Neural cell (in vitro differentiated cells): ENCODE results near the gene ZC2HC1B.

Experiments
- CTCF ChIP-seq: fragments of 450-650 bp; IDR thresholded peaks from 2 replicates; pipeline ENCODE4 v1.5.1; 2014; ENCODE audit warnings: antibody characterized with exemption, mild to moderate bottlenecking, moderate library complexity; ENCODE audit not compliant: poor library complexity, severe bottlenecking
- EP300 ChIP-seq: fragments of 450-650 bp; conservative IDR thresholded peaks from 2 replicates; pipeline ENCODE4 v1.6.1; 2014; ENCODE audit warnings: antibody characterized with exemption, mild to moderate bottlenecking, moderate library complexity; ENCODE audit not compliant: poor library complexity, severe bottlenecking
- EZH2 ChIP-seq: fragments of 200-600, 300-800 bp; shearing (Covaris generic), sonication (generic); IDR thresholded peaks from 2 replicates; pipeline ENCODE4 v1.6.1; 2014; ENCODE audit warnings: antibody characterized with exemption, low read length, borderline replicate concordance, mild to moderate bottlenecking; ENCODE audit not compliant: insufficient read depth, poor library complexity, severe bottlenecking
- POLR2AphosphoS5 ChIP-seq: IDR thresholded peaks from 2 replicates; pipeline ENCODE4 v1.6.1; 2012
- SMC3 ChIP-seq: fragments of 450-650 bp; conservative IDR thresholded peaks from 2 replicates; pipeline ENCODE4 v1.6.1; 2014; ENCODE audit warnings: antibody characterized with exemption, mild to moderate bottlenecking, moderate library complexity; ENCODE audit not compliant: poor library complexity

- TF ChIP-seq CTCF = no peak
- no peak for TF ChIP-seq EZH2
- TF ChIP-seq SMC3 = no peak
- TF ChIP-seq EP300 = no peak
- TF ChIP-seq POLR2AphosphoS5 = no peak
Observed at GRCh38 chr6:143859891-143860660, 4.2 kb upstream of the ZC2HC1B start.
